Daoy (cell line): ENCODE measurements around the gene IL18RAP. TPM values are rescaled to one million over a fixed set of nuclear protein-coding genes. Genes with fewer than 3 reads are reported as not detected.

Source experiments
- DNase-seq: peaks from one replicate; pipeline ENCODE4 v3.0.0-alpha.2; 2015; ENCODE audit warnings: low read depth
- total RNA-seq: library from RNA; depleted of rRNA; stranded (reverse); fragments of >200 nt; shearing (Covaris generic); gene quantifications from 2 replicates; pipeline ENCODE4 v1.2.3, GENCODE V29; 2014

The IL18RAP gene
- total RNA-seq, 1 experiment from 2014 or later, result not detected

GRCh38 chr2:102421890-102422759 is 835 bp upstream of the IL18RAP start:
- DNase-seq, result no peak

- no peak for DNase-seq
Measured at GRCh38 chr2:102423368-102423767, 408 bp downstream of the IL18RAP start.

GRCh38 chr2:102424754-102425153 is 1.8 kb downstream of the IL18RAP start:
- DNase-seq, result no peak

GRCh38 chr2:102425441-102426132 is 2.6 kb downstream of the IL18RAP start:
- no peak for DNase-seq

GRCh38 chr2:102427249-102427648 is 4.3 kb downstream of the IL18RAP start:
- no peak for DNase-seq

GRCh38 chr2:102428573-102428972 is 5.6 kb downstream of the IL18RAP start:
- no peak for DNase-seq

GRCh38 chr2:102432386-102432785 is 9.4 kb downstream of the IL18RAP start:
- DNase-seq, result no peak

GRCh38 chr2:102433973-102434654 is 11.2 kb downstream of the IL18RAP start:
- no peak for DNase-seq

- DNase-seq, result no peak
Measured at GRCh38 chr2:102434655-102435381, 11.9 kb downstream of the IL18RAP start.

GRCh38 chr2:102435741-102436140 is 12.8 kb downstream of the IL18RAP start:
- DNase-seq, result no peak

GRCh38 chr2:102436323-102436722 is 13.4 kb downstream of the IL18RAP start:
- peak; percentile 50 for DNase-seq

GRCh38 chr2:102437122-102437521 is 14.2 kb downstream of the IL18RAP start:
- no peak for DNase-seq

GRCh38 chr2:102438111-102438510 is 15.2 kb downstream of the IL18RAP start:
- no peak for DNase-seq

- DNase-seq, result no peak
Measured at GRCh38 chr2:102438578-102438977, 15.6 kb downstream of the IL18RAP start.

- DNase-seq, result peak; percentile 49
Measured at GRCh38 chr2:102439065-102439695, 16.2 kb downstream of the IL18RAP start.

- DNase-seq, result peak; percentile 16
Measured at GRCh38 chr2:102442967-102443828, 20.2 kb downstream of the IL18RAP start.

GRCh38 chr2:102444233-102444632 is 21.3 kb downstream of the IL18RAP start:
- no peak for DNase-seq

GRCh38 chr2:102446936-102447335 is 24.0 kb downstream of the IL18RAP start:
- no peak for DNase-seq

- peak; percentile 37 for DNase-seq
Measured at GRCh38 chr2:102449370-102449974, 26.5 kb downstream of the IL18RAP start.

- no peak for DNase-seq
Measured at GRCh38 chr2:102451968-102452367, 29.0 kb downstream of the IL18RAP start.
